ENCODE results near the gene DGKI.

The DGKI gene

DNA sequence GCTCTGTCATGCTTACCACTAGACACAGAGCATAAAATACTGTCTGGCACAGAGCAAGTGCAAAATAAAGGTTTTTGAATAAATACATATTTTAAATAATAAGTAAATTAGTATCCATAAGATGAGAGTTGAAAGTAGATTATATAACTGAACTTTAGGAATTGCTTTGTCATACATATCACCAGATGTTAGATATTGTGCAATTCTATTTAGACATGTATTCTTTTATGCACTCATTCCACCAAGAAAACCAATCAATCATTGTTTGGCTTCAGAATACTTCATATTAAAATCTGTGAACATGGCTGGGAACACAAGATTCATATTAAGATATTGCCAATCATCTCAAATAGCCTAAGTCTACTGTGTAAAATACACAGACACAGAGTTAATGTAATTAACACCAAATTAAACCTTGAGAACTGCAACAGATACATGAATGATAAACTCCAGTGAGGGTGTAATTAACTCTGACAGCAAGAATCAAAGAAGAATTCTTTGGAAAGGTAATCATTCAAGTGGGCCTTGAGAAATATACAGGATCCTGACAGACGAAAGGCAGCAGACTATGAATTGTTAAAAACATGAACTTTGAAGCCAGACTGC lies 302.2 kb downstream of the DGKI start:
- Mint-ChIP-seq H3K27ac (no peak overlapping the region), H3K9me3 (peaks cover 11% of the 10 kb centered on the region), H3K4me1 (no peaks in the 10 kb centered on the region), H3K4me3 (no peak overlapping the region), H3K36me3 (no peaks in the 10 kb centered on the region), H3K27me3 (peaks cover 7% of the 10 kb centered on the region)

DNA sequence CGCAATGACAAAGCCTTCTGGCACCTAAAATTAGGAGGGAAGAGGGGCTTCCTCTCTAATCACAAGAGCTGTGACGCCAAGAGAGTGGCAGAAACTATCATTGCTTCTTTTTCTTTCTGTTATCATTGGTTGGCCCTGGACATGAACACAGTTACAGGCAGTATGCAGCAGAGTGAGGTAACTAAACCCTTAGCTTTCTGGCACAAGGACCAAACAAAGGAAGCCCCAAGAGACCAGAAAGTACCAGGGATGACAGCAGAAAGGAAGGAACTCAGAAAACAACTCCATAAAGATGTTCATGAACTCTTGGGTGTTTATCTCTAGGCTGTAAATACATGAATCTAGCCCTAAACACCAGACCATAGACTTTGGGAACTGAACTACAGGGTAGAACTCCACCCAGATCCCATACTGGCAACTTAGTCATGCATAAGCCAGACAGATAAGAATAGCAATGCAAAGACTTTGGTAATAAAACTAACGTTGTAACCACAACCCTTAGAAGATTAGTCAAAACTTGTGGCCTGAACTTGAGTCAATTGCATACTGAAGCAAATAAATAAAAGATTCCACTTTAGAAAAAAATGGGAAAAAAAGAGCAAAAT lies 307.6 kb downstream of the DGKI start:
- Mint-ChIP-seq H3K27me3 (no peaks in the 10 kb centered on the region), H3K4me3 (no peak overlapping the region), H3K9me3 (peaks cover 15% of the 10 kb centered on the region), H3K36me3 (no peaks in the 10 kb centered on the region), H3K27ac (no peak overlapping the region), H3K4me1 (no peaks in the 10 kb centered on the region)

DNA sequence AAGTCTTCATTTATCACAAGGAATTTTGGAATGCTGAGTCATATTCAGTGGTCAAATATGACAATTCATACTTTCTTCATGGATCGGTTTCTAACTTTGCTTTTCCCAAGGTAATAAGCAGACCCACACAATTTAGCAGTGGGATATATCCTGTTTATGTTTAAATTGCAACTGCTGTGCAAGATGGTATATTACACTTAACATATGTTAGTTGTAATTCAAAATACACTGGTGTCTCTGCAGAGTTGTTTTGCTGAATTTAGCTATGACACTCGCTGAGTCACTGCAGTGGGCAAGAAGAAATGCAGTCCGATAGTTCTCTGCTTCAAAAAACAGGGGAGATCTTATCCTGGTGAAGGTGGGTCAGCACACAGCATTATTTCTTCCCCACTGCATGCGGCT lies 308.4 kb downstream of the DGKI start:
- Mint-ChIP-seq H3K36me3 (no peaks in the 10 kb centered on the region), H3K27me3 (peaks cover under 1% of the 10 kb centered on the region), H3K9me3 (peaks cover 15% of the 10 kb centered on the region), H3K4me3 (no peak overlapping the region), H3K27ac (no peak overlapping the region), H3K4me1 (no peaks in the 10 kb centered on the region)

DNA sequence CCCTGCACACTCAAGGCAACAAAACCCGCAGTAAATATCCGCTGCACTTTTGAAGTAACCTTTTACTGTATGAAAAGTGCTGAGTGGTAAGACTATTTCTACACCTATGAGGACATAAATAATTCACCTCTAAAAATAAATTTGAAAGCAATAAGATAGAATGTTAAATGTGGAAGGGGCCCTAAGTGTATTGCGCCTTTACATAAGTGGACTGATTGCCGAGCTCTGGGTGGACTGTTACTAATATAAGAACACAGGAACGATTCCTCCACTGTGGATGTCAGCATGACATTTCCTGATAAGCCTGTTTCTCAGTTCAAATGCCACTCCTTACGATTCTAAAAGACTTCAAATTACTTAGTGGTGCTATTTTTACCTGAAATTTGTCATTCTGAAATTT lies 311.2 kb downstream of the DGKI start:
- H3K27me3 Mint-ChIP-seq, result peaks cover 1% of the 10 kb centered on the region
- H3K4me3 Mint-ChIP-seq, result no peak overlapping the region
- H3K27ac Mint-ChIP-seq, result no peak overlapping the region
- no peaks in the 10 kb centered on the region for H3K4me1 Mint-ChIP-seq
- peaks cover 8% of the 10 kb centered on the region for H3K9me3 Mint-ChIP-seq
- no peaks in the 10 kb centered on the region for H3K36me3 Mint-ChIP-seq

DNA sequence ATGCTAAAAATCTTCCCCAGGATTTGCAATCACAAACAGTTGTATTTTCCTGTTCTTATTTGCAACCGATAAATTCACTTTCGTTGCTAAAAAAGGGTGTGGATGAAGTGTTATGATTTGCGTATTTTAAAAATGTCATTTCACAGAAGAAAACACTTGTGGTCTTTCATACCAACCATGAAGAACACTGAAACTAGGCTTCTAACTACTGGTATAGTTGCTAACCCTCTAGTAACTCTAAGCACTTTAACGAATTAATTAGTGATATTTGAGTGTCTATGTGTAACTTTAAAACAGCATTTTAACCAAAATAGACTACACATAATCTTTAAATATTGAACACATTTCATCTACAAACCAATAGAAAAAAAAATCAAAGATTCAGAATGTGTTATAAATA lies 315.1 kb downstream of the DGKI start:
- H3K4me1 Mint-ChIP-seq, result no peaks in the 10 kb centered on the region
- H3K9me3 Mint-ChIP-seq, result no peaks in the 10 kb centered on the region
- peaks cover 3% of the 10 kb centered on the region for H3K27me3 Mint-ChIP-seq
- no peak overlapping the region for H3K27ac Mint-ChIP-seq
- no peaks in the 10 kb centered on the region for H3K36me3 Mint-ChIP-seq
- no peak overlapping the region for H3K4me3 Mint-ChIP-seq

DNA sequence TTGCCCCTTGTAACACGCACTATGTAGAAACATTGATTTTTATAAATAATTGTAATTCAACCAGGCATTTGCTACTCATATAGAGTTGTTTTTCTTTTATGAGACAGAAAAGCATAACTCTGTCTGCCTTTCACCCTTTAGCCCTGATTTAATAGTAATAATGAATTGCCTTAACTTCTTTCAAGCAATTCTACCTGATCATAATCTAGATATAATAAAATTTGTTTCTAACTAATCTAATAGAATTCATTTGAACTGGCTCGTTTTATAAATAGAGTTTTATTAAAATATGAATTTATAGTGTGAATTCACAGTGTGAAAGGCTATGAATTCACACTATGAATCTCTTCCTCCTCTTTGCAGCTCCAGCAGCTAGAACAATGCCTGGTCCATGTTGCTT lies 319.1 kb downstream of the DGKI start:
- no peaks in the 10 kb centered on the region for H3K36me3 Mint-ChIP-seq
- no peaks in the 10 kb centered on the region for H3K4me1 Mint-ChIP-seq
- H3K9me3 Mint-ChIP-seq, result no peaks in the 10 kb centered on the region
- H3K4me3 Mint-ChIP-seq, result no peak overlapping the region
- peaks cover 3% of the 10 kb centered on the region for H3K27me3 Mint-ChIP-seq
- no peak overlapping the region for H3K27ac Mint-ChIP-seq

DNA sequence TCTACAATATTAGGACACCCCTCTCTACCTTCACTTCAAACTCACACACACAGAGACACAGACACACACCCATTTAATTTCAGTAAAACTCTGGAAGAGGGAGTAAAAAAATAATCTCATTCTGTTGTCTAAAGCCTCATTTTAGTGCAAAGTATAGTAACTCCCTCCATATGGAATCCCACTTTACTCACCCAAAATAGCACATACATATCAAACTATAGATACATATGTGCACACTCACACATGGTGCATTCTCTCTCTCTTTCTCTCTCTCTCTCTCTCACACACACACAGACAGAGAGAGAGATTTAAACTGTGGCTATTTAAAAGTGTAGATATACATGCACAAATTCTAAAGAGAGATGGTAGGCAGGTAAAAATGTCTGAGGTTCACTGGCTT lies 323.6 kb downstream of the DGKI start:
- Mint-ChIP-seq H3K27ac (no peak overlapping the region), H3K4me1 (no peaks in the 10 kb centered on the region), H3K9me3 (no peaks in the 10 kb centered on the region), H3K4me3 (no peak overlapping the region), H3K36me3 (no peaks in the 10 kb centered on the region), H3K27me3 (peaks cover 1% of the 10 kb centered on the region)

DNA sequence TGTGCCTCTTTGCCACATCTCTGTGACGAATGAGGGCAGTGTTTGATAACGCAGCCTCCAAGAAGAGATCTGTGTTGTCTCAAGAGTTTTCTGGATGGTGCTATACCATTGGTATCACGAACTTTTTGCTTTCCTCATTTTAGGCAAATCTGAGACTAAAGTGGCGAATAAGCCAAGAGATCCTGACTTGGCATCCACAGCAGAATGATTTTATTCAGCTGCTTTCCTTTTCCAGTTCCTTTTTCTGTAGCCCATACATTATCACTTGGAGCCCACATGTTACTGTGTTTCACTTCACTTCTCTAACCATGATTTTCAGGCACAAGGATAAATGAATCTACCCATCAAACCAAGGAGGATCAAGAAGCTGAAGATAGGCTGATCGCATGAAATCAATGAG lies 325.3 kb downstream of the DGKI start:
- H3K4me1 Mint-ChIP-seq, result no peaks in the 10 kb centered on the region
- H3K4me3 Mint-ChIP-seq, result no peak overlapping the region
- H3K36me3 Mint-ChIP-seq, result no peaks in the 10 kb centered on the region
- no peak overlapping the region for H3K27ac Mint-ChIP-seq
- H3K27me3 Mint-ChIP-seq, result no peaks in the 10 kb centered on the region
- H3K9me3 Mint-ChIP-seq, result peaks cover 6% of the 10 kb centered on the region

DNA sequence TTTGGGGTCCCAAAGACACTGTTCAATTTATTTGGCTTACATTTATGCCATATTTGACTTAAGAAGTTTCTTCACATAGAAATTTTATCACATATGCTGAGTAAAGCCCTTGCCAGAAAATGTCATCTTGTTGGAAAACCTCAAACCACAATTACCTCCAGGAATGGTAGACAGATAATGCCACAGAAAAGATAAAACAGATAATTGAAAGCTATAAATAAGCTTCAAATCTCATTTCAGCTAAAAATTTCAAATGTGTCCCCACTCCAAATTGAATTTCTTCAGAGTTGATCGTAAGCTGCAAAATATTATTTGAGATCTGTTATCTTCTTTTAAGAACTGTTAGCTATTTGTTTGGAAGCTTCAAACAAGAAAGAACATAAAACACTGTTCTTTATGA lies 326.8 kb downstream of the DGKI start:
- H3K4me1 Mint-ChIP-seq, result no peaks in the 10 kb centered on the region
- H3K27ac Mint-ChIP-seq, result no peak overlapping the region
- H3K9me3 Mint-ChIP-seq, result peaks cover 10% of the 10 kb centered on the region
- H3K27me3 Mint-ChIP-seq, result no peaks in the 10 kb centered on the region
- no peaks in the 10 kb centered on the region for H3K36me3 Mint-ChIP-seq
- no peak overlapping the region for H3K4me3 Mint-ChIP-seq

DNA sequence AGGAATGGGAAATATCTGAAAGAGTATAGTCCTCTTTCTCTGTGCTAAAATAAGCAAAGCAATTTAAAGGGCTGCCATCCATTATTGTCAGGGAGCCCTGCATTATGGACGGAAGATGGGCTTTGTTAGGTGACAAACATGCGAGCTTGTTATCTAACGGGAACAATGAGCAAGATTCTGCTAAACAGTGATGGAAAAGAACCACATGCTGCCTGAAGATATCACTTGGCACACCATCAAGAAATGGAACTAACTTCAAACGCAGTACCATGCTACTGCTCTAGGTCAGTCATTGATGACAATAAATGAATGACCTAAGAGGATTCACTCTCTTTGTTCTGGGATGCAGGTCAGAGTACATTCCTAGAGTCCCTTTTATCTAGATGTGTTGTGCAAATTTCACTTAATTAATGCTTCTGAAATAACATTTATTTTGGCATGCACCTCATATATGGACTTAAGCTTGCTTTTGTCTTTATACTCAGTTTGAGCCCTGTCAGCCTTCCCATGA lies 327.5 kb downstream of the DGKI start:
- Mint-ChIP-seq H3K27ac (no peak overlapping the region), H3K36me3 (no peaks in the 10 kb centered on the region), H3K9me3 (peaks cover 17% of the 10 kb centered on the region), H3K27me3 (no peaks in the 10 kb centered on the region), H3K4me1 (no peaks in the 10 kb centered on the region), H3K4me3 (no peak overlapping the region)

DNA sequence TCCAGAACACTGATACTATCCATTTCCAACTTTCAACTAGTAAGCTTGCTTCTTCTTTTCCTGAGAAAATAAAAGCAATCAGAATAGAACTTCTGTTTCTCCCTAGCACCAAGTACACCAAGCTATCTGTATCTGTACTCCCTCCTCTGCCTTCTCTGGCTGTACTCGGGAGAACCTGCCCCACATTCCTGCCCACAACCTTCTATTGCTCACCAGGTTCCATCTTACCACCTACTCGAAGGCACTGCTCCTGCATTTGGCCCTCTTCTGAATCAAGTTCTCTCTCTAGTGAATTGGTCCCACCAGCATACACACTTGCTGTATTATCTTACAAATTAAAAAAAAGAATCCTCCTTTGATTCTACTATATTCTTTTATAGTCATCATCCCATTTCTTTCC lies 333.7 kb downstream of the DGKI start:
- H3K4me3 Mint-ChIP-seq, result no peak overlapping the region
- H3K9me3 Mint-ChIP-seq, result peaks cover 18% of the 10 kb centered on the region
- H3K27me3 Mint-ChIP-seq, result no peaks in the 10 kb centered on the region
- H3K27ac Mint-ChIP-seq, result no peak overlapping the region
- no peaks in the 10 kb centered on the region for H3K36me3 Mint-ChIP-seq
- H3K4me1 Mint-ChIP-seq, result no peaks in the 10 kb centered on the region

DNA sequence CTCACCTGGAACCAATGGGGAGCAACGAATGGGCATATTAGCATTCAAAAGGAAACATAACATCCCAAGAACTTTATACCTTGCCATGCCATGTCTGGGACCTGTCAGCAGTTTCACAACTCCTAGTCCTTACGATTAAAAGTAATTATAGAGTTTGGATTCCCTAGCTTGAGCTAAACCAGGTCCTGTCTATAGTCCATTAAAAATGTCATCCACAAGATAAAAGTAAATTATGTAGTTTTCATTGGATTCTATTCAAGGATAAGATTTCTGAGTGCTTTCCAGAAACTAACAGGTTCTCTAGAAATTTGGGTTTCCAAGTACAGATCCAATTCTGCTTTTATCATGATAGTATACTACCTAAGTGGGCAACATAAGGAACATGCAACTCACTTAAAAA lies 339.7 kb downstream of the DGKI start:
- Mint-ChIP-seq H3K4me1 (no peaks in the 10 kb centered on the region), H3K36me3 (no peaks in the 10 kb centered on the region), H3K9me3 (peaks cover 5% of the 10 kb centered on the region), H3K27me3 (peaks cover 2% of the 10 kb centered on the region), H3K4me3 (no peak overlapping the region), H3K27ac (no peak overlapping the region)

DNA sequence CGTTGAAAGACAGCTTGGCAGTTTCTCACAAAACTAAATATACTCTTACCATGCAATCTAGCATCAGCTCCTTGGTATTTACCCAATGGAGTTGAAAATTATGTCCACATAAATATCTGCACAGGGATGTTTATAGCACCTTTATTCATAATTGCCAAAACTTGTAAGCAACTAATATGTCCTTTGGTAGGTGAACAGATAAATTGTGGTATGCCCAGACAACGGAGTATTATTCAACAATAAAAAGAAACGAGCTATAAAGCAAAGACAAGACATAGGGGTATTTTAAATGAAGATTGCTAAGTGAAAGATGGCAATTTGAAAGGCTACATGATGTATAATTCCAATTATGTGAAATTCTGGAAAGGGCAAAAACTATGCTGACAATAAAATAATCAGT lies 340.7 kb downstream of the DGKI start:
- Mint-ChIP-seq H3K36me3 (no peaks in the 10 kb centered on the region), H3K9me3 (peaks cover 5% of the 10 kb centered on the region), H3K4me1 (no peaks in the 10 kb centered on the region), H3K4me3 (no peak overlapping the region), H3K27me3 (peaks cover 2% of the 10 kb centered on the region), H3K27ac (no peak overlapping the region)

DNA sequence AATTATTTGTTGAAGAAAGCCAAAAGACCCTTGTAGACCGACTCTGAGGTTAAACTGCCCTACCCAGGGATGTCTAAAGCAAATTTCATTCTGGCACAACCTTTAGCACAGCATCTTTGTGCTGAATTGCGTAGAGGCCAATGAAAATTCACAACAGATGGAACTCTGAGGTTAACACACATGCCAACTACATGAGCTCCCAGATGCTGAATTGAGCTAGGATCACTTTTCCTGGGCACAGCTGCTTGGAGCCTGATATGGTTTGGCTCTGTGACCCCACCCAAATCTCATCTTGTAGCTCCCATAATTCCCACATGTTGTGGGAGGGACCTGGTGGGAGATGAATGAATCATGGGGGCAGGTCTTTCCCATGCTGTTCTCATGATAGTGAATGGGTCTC lies 345.2 kb downstream of the DGKI start:
- Mint-ChIP-seq H3K4me3 (no peak overlapping the region), H3K27ac (no peak overlapping the region), H3K27me3 (peaks cover 2% of the 10 kb centered on the region), H3K9me3 (no peaks in the 10 kb centered on the region), H3K4me1 (no peaks in the 10 kb centered on the region), H3K36me3 (no peaks in the 10 kb centered on the region)

DNA sequence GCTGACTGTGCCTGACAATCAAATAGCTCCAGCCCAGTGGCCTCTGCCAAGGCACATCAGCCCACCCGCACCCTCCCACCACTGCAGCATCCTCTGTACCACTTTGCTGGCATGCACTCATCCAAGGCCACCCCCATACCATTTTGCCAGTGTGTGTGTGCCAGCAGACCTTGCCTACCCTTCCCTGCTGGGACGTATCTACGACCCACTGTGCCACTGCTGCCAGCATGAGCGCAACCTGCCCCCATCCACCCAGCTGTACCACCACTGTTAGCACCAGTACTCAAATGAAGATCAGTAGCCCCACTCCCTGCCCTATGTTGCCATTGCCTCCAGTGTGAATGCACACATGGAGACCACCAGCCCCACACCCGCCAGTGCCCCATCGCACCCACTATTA lies 353.9 kb downstream of the DGKI start:
- Mint-ChIP-seq H3K27ac (no peak overlapping the region), H3K9me3 (peaks cover 12% of the 10 kb centered on the region), H3K36me3 (no peaks in the 10 kb centered on the region), H3K27me3 (no peaks in the 10 kb centered on the region), H3K4me1 (no peaks in the 10 kb centered on the region), H3K4me3 (no peak overlapping the region)

DNA sequence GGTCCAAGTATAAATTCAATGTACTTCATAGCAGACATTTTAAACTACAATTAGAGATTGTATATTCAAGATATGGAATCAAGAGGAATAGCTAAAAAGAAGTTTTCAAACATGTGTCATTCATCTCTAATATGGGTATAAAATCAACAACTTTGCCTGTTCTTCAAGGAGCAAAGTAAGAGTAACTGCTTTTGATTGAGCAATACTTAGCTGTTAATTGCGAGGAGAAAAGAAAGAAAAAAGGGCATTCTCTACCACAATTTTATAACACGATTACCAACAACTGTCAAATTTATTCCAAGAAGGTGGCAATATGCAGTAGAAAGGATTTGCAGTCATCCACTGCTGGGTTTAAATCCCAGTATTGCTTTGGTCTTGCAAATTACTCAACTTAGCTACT lies 356.9 kb downstream of the DGKI start:
- Mint-ChIP-seq H3K4me1 (no peaks in the 10 kb centered on the region), H3K27ac (no peak overlapping the region), H3K9me3 (peaks cover 4% of the 10 kb centered on the region), H3K4me3 (no peak overlapping the region), H3K36me3 (no peaks in the 10 kb centered on the region), H3K27me3 (no peaks in the 10 kb centered on the region)

DNA sequence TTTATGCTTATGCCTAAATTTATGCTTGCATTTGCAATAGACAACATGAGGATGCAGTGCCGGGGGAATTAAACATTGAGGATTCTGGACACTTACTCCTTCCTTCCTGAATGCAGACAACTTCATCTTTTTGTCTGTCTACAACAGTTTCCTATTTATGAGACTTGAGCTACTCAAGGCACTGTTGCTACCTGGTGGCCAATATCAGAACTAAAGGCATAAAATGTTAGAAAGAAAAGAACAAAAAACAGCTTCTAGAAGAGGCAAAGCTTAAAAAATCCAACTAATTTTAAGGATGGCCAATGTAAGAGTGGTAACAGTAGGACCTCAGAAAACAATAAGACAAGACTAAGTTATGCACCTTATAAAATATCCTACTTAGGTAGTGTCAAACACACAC lies 358.7 kb downstream of the DGKI start:
- no peak overlapping the region for H3K27ac Mint-ChIP-seq
- no peak overlapping the region for H3K4me3 Mint-ChIP-seq
- H3K9me3 Mint-ChIP-seq, result no peaks in the 10 kb centered on the region
- no peaks in the 10 kb centered on the region for H3K4me1 Mint-ChIP-seq
- peaks cover under 1% of the 10 kb centered on the region for H3K27me3 Mint-ChIP-seq
- no peaks in the 10 kb centered on the region for H3K36me3 Mint-ChIP-seq
